LNCaP clone FGC (cell line): ENCODE data around the gene TCEA3.

Experiments used
- DNase-seq: peaks from one replicate; pipeline ENCODE4 v3.0.0-alpha.2; 2011; ENCODE audit warnings: low read depth
- H3K4me3 ChIP-seq: 2 replicates; pipeline ENCODE4 v1.5.1; 2011; ENCODE audit warnings: mild to moderate bottlenecking, low read depth, low read length, control low read depth
- TF ChIP-seq, protein P1 (sequence below): IDR thresholded peaks from 2 replicates; pipeline ENCODE4 v1.5.1; 2012; ENCODE audit warnings: mild to moderate bottlenecking; ENCODE audit not compliant: control insufficient read depth, insufficient read depth; ENCODE audit errors: extremely low read depth

The TCEA3 gene

DNA sequence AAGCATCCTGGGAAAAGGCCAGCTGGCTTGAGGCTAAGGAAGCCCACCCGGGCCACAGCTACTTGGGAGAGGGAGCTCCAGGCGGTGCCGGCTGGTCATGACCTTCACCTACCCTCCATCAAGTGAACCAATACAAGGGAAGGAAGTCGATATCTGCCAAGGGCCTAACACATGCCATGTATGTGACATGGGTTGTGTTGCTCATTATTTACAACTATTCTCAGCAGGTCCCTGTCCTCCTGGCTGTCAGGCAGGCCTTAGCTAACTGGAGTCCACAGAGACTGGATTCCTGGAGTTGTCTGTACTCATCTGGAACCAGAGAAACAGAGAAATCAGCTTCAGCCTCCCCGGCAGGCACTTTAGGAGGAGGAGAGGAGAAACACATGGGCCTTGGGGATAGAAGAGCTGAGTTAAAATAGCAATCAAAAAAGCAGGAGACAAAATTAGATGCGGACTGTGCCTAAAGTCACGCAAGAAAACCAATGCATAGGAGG is 15.7 kb downstream of the TCEA3 start:
- H3K4me3 ChIP-seq = no peak overlapping the region
- TF ChIP-seq, protein P1, sequence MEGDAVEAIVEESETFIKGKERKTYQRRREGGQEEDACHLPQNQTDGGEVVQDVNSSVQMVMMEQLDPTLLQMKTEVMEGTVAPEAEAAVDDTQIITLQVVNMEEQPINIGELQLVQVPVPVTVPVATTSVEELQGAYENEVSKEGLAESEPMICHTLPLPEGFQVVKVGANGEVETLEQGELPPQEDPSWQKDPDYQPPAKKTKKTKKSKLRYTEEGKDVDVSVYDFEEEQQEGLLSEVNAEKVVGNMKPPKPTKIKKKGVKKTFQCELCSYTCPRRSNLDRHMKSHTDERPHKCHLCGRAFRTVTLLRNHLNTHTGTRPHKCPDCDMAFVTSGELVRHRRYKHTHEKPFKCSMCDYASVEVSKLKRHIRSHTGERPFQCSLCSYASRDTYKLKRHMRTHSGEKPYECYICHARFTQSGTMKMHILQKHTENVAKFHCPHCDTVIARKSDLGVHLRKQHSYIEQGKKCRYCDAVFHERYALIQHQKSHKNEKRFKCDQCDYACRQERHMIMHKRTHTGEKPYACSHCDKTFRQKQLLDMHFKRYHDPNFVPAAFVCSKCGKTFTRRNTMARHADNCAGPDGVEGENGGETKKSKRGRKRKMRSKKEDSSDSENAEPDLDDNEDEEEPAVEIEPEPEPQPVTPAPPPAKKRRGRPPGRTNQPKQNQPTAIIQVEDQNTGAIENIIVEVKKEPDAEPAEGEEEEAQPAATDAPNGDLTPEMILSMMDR = no peak
- no peak for DNase-seq

DNA sequence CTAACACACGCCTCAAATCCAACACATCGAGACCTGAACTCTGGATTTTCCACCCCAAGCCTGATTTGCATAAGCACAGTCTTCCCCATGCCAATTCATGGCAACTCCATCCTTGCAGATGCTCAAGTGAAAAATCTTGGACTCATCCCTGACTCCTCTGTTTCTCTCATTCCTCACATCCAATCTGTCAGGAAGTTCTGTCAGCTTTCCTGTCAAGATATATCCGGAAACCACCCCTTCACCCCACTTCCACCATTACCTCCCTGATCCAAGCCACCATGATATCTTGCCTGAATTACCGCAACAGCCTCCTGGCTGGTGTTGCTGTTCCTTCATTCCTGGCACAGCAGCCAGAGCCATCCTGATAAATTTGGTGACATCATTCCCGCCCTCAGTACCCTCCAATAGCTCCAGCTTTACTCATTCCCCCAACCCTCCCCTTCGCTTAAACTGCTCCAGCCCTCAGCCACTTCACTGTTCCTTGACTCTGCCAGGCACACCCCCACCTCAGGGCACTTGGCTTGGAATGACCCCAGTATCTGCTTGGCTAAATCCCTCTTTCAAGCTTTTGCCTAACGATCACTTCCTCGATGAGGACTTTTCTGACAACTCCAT is 17.4 kb downstream of the TCEA3 start:
- no peak for DNase-seq
- TF ChIP-seq, protein P1 = no peak
- H3K4me3 ChIP-seq = no peak overlapping the region

DNA sequence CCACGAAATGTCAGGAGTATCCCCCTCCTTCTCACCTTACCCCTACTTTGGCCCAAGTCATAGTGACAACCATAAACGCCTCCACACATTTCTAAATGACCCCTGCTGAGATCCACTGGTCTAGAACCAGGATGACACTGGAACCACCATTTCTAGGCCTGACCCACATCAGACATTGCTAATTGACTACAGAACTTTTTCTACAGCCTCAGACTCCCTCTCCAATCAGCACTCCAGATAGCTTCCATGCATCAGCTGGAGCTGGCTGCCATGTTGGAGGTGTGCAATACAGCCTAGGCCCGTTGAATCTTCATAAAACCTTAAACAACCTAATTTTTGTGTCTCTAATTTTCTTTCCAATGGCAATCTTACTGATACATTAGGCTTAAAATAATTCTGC is 18.6 kb downstream of the TCEA3 start:
- TF ChIP-seq, protein P1 = no peak
- H3K4me3 ChIP-seq = no peak overlapping the region
- no peak for DNase-seq

DNA sequence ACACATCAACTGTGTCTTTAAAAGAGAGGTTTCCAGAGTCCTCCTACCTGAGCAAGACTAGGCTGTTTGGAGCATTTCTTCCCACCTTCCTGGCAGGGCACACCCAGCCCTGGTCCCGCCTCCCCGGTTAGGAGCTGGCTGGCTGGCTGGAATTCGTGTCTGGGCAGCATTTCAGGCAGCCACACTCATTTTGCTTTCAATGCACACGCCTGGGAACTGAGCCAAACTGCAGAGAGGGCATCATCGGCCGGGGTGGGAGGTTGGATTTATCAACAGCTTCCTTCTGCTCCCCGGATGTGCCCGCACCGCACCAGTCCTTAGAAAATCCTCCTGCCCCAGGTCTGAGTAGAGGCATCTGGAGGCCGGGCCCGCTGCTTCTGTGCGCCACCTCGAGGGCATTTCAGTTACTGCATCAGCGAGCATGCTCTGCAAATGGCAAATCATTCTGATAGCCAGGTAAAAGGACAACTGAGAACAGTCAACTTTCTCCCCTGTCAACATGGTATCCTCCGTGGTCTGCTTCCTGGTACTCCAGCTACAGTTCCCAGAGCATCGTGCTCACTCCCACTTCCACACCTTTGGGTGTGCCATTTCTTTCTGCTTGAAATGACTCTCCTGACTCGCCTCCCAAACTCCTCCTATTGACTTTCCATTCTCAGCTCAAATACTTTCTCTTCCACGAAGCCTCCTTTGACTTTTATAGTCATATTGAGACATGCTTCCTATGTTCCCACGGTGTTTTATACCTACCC is 20.6 kb downstream of the TCEA3 start:
- TF ChIP-seq, protein P1 = peak; percentile 74
- DNase-seq = peak; percentile 58
- no peak overlapping the region for H3K4me3 ChIP-seq

DNA sequence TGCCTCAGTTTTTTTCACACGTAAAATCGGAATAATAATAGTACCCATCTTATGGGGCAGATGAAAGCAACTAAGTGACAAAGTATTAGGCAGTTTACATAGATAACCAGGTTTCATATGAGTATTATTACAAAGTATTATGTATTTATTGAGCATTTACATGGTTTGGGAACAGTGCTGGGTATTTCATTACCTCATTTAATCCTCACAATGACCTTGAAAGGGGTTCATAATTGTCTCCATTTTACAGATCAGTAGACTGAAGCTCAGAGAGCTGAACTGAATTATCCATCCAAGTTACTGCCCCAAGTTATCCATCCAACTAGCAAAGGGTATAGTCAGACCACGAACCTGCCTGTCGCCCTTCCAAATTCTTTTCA is 21.2 kb downstream of the TCEA3 start:
- no peak overlapping the region for H3K4me3 ChIP-seq
- no peak for DNase-seq

DNA sequence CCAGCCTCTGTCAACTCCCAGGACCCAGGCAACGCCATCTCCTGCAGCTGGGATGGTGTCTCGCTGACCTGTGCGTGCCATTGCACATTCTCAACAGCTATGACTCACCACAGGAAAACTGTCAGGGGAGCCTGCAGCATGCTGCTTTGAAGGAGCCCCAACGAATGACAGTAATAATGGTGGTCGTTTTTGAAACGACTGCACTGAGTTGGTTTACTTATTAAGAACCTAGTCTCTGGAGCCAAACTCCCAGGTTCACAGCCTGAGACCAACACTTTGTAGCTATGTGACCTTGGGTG is 21.6 kb downstream of the TCEA3 start:
- TF ChIP-seq, protein P1 = no peak
- no peak overlapping the region for H3K4me3 ChIP-seq
- DNase-seq = no peak

More for the DNA sequence above, 21.2 kb downstream of the TCEA3 start:
- TF ChIP-seq, protein P1 = no peak
